ENCODE data around the gene CCNG1. TPM values are rescaled to one million over a fixed set of nuclear protein-coding genes. Genes with fewer than 3 reads are reported as not detected.

The CCNG1 gene
- total and polyA plus RNA-seq, 11 donors: 45.5 to 109 (median 77.0) TPM

DNA sequence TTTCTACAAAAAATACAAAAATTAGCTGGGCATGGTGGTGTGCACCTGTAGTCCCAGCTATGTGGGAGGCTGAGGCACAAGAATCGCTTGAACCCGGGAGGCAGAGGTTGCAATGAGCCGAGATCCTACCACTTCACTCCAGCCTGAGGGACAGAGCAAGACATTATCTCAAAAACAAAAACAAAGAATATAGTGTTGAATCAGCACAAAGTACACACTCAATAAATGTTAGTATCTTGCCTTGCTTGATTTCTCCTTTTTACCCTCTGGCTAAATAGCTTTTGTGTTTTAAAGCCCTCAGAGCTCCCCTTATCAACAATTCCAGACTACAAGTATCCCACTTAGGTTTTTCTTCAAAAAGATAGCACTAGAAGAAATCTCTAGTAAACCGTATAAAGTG, 37.5 kb upstream of the CCNG1 start:
- ATAC-seq: no peak
- 71 to 84% (median 73%) methylated on average over 4 of the region's 4 CpGs for WGBS, 4 donors
- no peak for TF ChIP-seq POLR2A (IDR thresholded peaks at IDR 0.05)
- H3K36me3 ChIP-seq: no peaks in the 10 kb centered on the region
- H3K27ac ChIP-seq: no peak overlapping the region
- no peaks in the 10 kb centered on the region for H3K4me1 ChIP-seq
- H3K27me3 ChIP-seq: no peaks in the 10 kb centered on the region
- no peak for DNase-seq
- intact Hi-C loops (cut with DNase I): loop anchor here in 1 of 10 donors (10.0 kb wide), 1 partner anchor 1185 kb away; no protein-coding TSS in a partner anchor
- H3K4me3 ChIP-seq: no peak overlapping the region
- H3K9me3 ChIP-seq: no peaks in the 10 kb centered on the region

GRCh38 chr5:163401271-163401670, 36.1 kb upstream of the CCNG1 start:
- Histone ChIP-seq H3K27ac (no peak overlapping the region), H3K9me3 (no peaks in the 10 kb centered on the region), H3K4me3 (no peak overlapping the region), H3K36me3 (no peaks in the 10 kb centered on the region), H3K27me3 (no peaks in the 10 kb centered on the region), H3K4me1 (no peaks in the 10 kb centered on the region)
- ATAC-seq (no peak), DNase-seq (no peak)
- TF ChIP-seq, protein P1, sequence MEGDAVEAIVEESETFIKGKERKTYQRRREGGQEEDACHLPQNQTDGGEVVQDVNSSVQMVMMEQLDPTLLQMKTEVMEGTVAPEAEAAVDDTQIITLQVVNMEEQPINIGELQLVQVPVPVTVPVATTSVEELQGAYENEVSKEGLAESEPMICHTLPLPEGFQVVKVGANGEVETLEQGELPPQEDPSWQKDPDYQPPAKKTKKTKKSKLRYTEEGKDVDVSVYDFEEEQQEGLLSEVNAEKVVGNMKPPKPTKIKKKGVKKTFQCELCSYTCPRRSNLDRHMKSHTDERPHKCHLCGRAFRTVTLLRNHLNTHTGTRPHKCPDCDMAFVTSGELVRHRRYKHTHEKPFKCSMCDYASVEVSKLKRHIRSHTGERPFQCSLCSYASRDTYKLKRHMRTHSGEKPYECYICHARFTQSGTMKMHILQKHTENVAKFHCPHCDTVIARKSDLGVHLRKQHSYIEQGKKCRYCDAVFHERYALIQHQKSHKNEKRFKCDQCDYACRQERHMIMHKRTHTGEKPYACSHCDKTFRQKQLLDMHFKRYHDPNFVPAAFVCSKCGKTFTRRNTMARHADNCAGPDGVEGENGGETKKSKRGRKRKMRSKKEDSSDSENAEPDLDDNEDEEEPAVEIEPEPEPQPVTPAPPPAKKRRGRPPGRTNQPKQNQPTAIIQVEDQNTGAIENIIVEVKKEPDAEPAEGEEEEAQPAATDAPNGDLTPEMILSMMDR (IDR thresholded peaks at IDR 0.05): no peak
- TF ChIP-seq POLR2A (IDR thresholded peaks at IDR 0.05): no peak
- WGBS, 4 donors: 66 to 76% (median 69%) methylated on average over 4 of the region's 4 CpGs
- intact Hi-C loops (cut with DNase I): loop anchor here in 1 of 10 donors (10.0 kb wide), 1 partner anchor 1186 kb away; no protein-coding TSS in a partner anchor

DNA sequence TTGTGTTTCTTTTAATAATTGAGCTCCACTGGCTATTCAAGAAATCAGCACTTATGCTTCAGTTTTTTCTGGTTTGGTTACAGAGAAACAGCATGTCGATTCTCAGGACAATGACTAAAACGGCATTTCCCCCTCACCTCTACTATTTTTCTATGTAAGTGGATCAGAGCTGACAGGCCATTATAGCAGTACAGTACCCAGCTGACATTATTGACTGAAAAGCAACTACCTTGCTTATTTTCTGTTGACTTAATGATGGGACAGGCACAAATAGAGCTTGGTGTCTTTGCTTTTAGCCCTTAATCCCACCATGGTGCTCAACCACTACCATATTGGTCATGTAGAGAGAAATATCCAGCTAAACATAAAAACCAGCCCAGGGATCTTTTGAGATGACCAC, 35.4 kb upstream of the CCNG1 start:
- no peaks in the 10 kb centered on the region for H3K36me3 ChIP-seq
- no peak for DNase-seq
- no peak for TF ChIP-seq POLR2A (IDR thresholded peaks at IDR 0.05)
- TF ChIP-seq, protein P1 (IDR thresholded peaks at IDR 0.05): no peak
- no peak overlapping the region for H3K4me3 ChIP-seq
- WGBS, 4 donors: 82 to 89% (median 86%) methylated on average over 2 of the region's 2 CpGs
- intact Hi-C loops (cut with DNase I): loop anchor here in 1 of 10 donors (10.0 kb wide), 1 partner anchor 1187 kb away; no protein-coding TSS in a partner anchor
- peaks cover 0 to under 1% (median 0%) of the 10 kb centered on the region in 12 donors for H3K4me1 ChIP-seq
- no peaks in the 10 kb centered on the region for H3K27me3 ChIP-seq
- ATAC-seq: no peak
- H3K9me3 ChIP-seq: no peaks in the 10 kb centered on the region
- no peak overlapping the region for H3K27ac ChIP-seq

- TF ChIP-seq, protein P1 (IDR thresholded peaks at IDR 0.05): no peak
- TF ChIP-seq POLR2A (IDR thresholded peaks at IDR 0.05): no peak
- Histone ChIP-seq H3K4me1 (peaks cover 0 to 16% (median 0%) of the 10 kb centered on the region in 12 donors), H3K27ac (no peak overlapping the region), H3K4me3 (no peak overlapping the region), H3K27me3 (no peaks in the 10 kb centered on the region), H3K36me3 (no peaks in the 10 kb centered on the region), H3K9me3 (no peaks in the 10 kb centered on the region)
- ATAC-seq (no peak), DNase-seq (no peak)
- intact Hi-C loops (cut with DNase I): loop anchor here in 1 of 10 donors (5.0 to 10.0 kb wide), 2 partner anchors 1190 to 1857 kb away; partner anchors contain the start of gene GABRB2
- 83 to 87% (median 87%) methylated on average over 10 of the region's 10 CpGs for WGBS, 4 donors
Measured at GRCh38 chr5:163404364-163405173, 32.8 kb upstream of the CCNG1 start.
